ENCODE measurements around the gene SOX5. TPM values are rescaled to one million over a fixed set of nuclear protein-coding genes. Genes with fewer than 3 reads are reported as not detected.

Gene SOX5
- total and polyA plus RNA-seq, 12 donors: 0.47 to 10.4 (median 1.9) TPM

GRCh38 chr12:23751641-23752040 lies 197.8 kb downstream of the SOX5 start:
- 76 to 88% (median 80%) methylated on average over 1 of the region's 1 CpG for WGBS, 4 donors
- intact Hi-C loops (cut with DNase I): no loop called here
- no peak overlapping the region for H3K4me3 ChIP-seq
- H3K4me1 ChIP-seq (replicated peaks in 1 of 2): no peaks in the 10 kb centered on the region
- no peak overlapping the region for H3K27ac ChIP-seq
- H3K36me3 ChIP-seq (replicated peaks in 1 of 2): no peaks in the 10 kb centered on the region
- no peaks in the 10 kb centered on the region for H3K27me3 ChIP-seq
- no peak for TF ChIP-seq POLR2A (IDR thresholded peaks at IDR 0.05)
- TF ChIP-seq CTCF (IDR thresholded peaks at IDR 0.05): no peak
- H3K9me3 ChIP-seq (replicated peaks in 1 of 3): no peaks in the 10 kb centered on the region
- DNase-seq: no peak

GRCh38 chr12:23750923-23751322 lies 198.5 kb downstream of the SOX5 start:
- no peak for DNase-seq
- H3K27ac ChIP-seq: no peak overlapping the region
- no peaks in the 10 kb centered on the region for H3K9me3 ChIP-seq (replicated peaks in 1 of 3)
- H3K4me3 ChIP-seq: no peak overlapping the region
- no peaks in the 10 kb centered on the region for H3K36me3 ChIP-seq (replicated peaks in 1 of 2)
- 85 to 92% (median 88%) methylated on average over 3 of the region's 3 CpGs for WGBS, 4 donors
- no peaks in the 10 kb centered on the region for H3K4me1 ChIP-seq (replicated peaks in 1 of 2)
- intact Hi-C loops (cut with DNase I): no loop called here
- no peaks in the 10 kb centered on the region for H3K27me3 ChIP-seq
- TF ChIP-seq POLR2A (IDR thresholded peaks at IDR 0.05): no peak
- TF ChIP-seq CTCF (IDR thresholded peaks at IDR 0.05): no peak

GRCh38 chr12:23744696-23745095 lies 204.8 kb downstream of the SOX5 start:
- TF ChIP-seq POLR2A (IDR thresholded peaks at IDR 0.05) (no peak), CTCF (IDR thresholded peaks at IDR 0.05) (no peak)
- H3K27ac ChIP-seq: no peak overlapping the region
- no peaks in the 10 kb centered on the region for H3K9me3 ChIP-seq (replicated peaks in 1 of 3)
- H3K4me3 ChIP-seq: no peak overlapping the region
- WGBS, 4 donors: 74 to 77% (median 75%) methylated on average over 3 of the region's 3 CpGs
- H3K4me1 ChIP-seq (replicated peaks in 1 of 2): no peaks in the 10 kb centered on the region
- no peak for DNase-seq
- no peaks in the 10 kb centered on the region for H3K36me3 ChIP-seq (replicated peaks in 1 of 2)
- intact Hi-C loops (cut with DNase I): no loop called here
- no peaks in the 10 kb centered on the region for H3K27me3 ChIP-seq

- H3K36me3 ChIP-seq (replicated peaks in 1 of 2): no peaks in the 10 kb centered on the region
- TF ChIP-seq CTCF (IDR thresholded peaks at IDR 0.05) (no peak), POLR2A (IDR thresholded peaks at IDR 0.05) (no peak)
- H3K9me3 ChIP-seq (replicated peaks in 1 of 3): no peaks in the 10 kb centered on the region
- H3K27me3 ChIP-seq: no peaks in the 10 kb centered on the region
- intact Hi-C loops (cut with DNase I): no loop called here
- 82 to 93% (median 88%) methylated on average over 3 of the region's 3 CpGs for WGBS, 4 donors
- no peaks in the 10 kb centered on the region for H3K4me1 ChIP-seq (replicated peaks in 1 of 2)
- H3K4me3 ChIP-seq: no peak overlapping the region
- DNase-seq: no peak
- no peak overlapping the region for H3K27ac ChIP-seq
Observed at GRCh38 chr12:23742574-23742973, 206.9 kb downstream of the SOX5 start.

Measured in adrenal gland (tissue), 12 donors.